ENCODE data around the gene IGFLR1. TPM values are rescaled to one million over a fixed set of nuclear protein-coding genes. Genes with fewer than 3 reads are reported as not detected.

The IGFLR1 gene
- total RNA-seq, 1 donor from 2014 or later, result 2.4 TPM

DNA sequence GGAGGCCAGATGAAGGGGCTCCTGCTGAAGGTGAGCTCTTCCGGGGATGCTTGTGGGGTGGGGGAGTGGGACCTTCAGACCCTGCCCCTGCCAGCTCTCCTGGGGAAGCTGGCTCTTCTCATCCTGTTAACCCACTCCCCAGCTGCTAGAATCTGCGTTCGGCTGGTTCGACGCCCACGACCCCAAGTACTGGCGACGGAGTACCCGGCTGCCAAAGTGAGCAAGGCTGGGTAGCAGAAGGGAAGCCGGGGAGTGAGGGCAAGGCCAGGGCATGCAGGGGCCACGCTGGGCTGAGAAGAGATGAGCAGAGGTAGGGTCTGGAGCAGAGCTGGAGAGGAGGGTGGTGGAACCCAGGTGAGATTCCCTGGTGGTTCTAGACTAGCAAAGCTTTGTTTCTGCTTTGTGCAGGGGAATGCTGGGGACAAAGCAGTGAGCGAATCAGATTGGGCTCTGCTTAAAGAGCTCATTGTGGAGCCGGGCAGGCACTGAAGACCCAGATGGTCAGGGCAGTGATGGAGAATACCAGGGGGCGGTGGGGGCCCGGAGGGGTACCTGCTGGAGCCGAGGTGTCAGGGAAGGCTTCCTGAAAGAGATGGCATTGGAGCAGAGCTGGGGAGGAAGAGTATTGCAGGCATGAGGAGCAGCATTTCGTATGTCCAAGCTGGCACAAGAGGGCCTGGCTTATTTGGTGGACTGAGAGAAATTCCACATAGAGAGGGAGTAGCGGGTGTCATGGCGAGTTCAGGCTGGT, 14.1 kb downstream of the IGFLR1 start:
- peaks cover 42% of the 10 kb centered on the region for H3K36me3 ChIP-seq (ENCODE audit: insufficient read depth, low read length)
- no peak overlapping the region for H2AFZ ChIP-seq (ENCODE audit: low read depth, low read length)
- Mint-ChIP-seq H3K27me3 (ENCODE audit: low read depth, unreplicated experiment) (no peaks in the 10 kb centered on the region), H3K4me1 (ENCODE audit: low read depth, unreplicated experiment) (no peaks in the 10 kb centered on the region), H3K9me3 (ENCODE audit: unreplicated experiment) (no peaks in the 10 kb centered on the region), H3K4me3 (ENCODE audit: unreplicated experiment) (no peak overlapping the region), H3K36me3 (ENCODE audit: low read depth, unreplicated experiment) (peaks cover 17% of the 10 kb centered on the region), H3K27ac (ENCODE audit: unreplicated experiment) (no peak overlapping the region)
- H4K20me1 ChIP-seq (ENCODE audit: insufficient read depth, low read length), result peaks cover 48% of the 10 kb centered on the region
- H3K4me3 ChIP-seq (ENCODE audit: insufficient read depth, low read depth, low read length), result no peak overlapping the region
- H3K79me2 ChIP-seq (ENCODE audit: insufficient read depth, low read length), result no peaks in the 10 kb centered on the region
- DNase-seq (ENCODE audit: low read depth) (no peak), FAIRE-seq (no peak)
- H3K9me3 ChIP-seq (ENCODE audit: insufficient read depth, low read depth, low read length), result no peaks in the 10 kb centered on the region
- H3K4me1 ChIP-seq (ENCODE audit: insufficient read depth, low read length), result no peaks in the 10 kb centered on the region
- no peak overlapping the region for H3K27ac ChIP-seq (ENCODE audit: low read depth, low read length)
- no peaks in the 10 kb centered on the region for H3K27me3 ChIP-seq (ENCODE audit: insufficient read depth, low read length)
- no peak overlapping the region for H3K9ac ChIP-seq (ENCODE audit: low read length)
- H3K4me2 ChIP-seq (ENCODE audit: low read length), result no peak overlapping the region
- TF ChIP-seq, protein P1, sequence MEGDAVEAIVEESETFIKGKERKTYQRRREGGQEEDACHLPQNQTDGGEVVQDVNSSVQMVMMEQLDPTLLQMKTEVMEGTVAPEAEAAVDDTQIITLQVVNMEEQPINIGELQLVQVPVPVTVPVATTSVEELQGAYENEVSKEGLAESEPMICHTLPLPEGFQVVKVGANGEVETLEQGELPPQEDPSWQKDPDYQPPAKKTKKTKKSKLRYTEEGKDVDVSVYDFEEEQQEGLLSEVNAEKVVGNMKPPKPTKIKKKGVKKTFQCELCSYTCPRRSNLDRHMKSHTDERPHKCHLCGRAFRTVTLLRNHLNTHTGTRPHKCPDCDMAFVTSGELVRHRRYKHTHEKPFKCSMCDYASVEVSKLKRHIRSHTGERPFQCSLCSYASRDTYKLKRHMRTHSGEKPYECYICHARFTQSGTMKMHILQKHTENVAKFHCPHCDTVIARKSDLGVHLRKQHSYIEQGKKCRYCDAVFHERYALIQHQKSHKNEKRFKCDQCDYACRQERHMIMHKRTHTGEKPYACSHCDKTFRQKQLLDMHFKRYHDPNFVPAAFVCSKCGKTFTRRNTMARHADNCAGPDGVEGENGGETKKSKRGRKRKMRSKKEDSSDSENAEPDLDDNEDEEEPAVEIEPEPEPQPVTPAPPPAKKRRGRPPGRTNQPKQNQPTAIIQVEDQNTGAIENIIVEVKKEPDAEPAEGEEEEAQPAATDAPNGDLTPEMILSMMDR (IDR thresholded peaks at IDR 0.05; ENCODE audit: insufficient read depth, low read depth, low read length), result no peak
- no peak for TF ChIP-seq EZH2 (IDR thresholded peaks at IDR 0.05; ENCODE audit: insufficient read depth, low read length)

DNA sequence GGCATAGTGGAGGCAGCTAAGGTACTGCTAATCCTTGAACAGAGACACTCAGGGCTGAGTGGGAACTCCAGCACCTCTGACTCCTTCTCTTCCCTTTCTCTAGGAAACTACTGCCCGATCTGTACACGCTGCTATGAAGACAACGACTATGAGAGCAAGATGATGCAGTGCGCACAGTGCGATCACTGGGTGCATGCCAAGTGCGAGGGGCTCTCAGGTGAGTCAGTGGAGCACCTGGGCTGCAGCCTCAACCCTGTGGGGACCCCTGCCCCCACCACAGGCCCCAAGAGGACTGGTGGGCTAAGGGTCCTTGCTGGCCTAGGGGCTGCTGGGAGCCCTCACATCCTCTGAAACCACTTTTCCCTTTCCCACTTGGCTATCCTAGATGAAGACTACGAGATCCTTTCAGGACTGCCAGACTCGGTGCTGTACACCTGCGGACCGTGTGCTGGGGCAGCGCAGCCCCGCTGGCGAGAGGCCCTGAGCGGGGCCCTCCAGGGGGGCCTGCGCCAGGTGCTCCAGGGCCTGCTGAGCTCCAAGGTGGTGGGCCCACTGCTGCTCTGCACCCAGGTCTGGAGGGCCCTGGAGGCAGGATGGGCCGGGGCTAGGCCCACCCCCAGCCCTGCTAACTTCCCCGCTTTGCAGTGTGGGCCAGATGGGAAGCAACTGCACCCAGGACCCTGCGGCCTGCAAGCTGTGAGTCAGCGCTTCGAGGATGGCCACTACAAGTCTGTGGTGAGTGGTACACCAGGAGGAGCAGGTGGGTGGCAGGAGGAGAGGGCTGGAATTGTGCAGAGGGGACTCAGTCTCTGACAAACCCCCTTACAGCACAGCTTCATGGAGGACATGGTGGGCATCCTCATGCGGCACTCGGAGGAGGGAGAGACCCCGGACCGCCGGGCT, 14.9 kb downstream of the IGFLR1 start:
- peaks cover 4% of the 10 kb centered on the region for H3K79me2 ChIP-seq (ENCODE audit: insufficient read depth, low read length)
- Mint-ChIP-seq H3K27me3 (ENCODE audit: low read depth, unreplicated experiment) (no peaks in the 10 kb centered on the region), H3K27ac (ENCODE audit: unreplicated experiment) (no peak overlapping the region), H3K36me3 (ENCODE audit: low read depth, unreplicated experiment) (peaks cover 17% of the 10 kb centered on the region), H3K4me3 (ENCODE audit: unreplicated experiment) (no peak overlapping the region), H3K4me1 (ENCODE audit: low read depth, unreplicated experiment) (no peaks in the 10 kb centered on the region), H3K9me3 (ENCODE audit: unreplicated experiment) (no peaks in the 10 kb centered on the region)
- H3K4me3 ChIP-seq (ENCODE audit: insufficient read depth, low read depth, low read length), result no peak overlapping the region
- no peak overlapping the region for H2AFZ ChIP-seq (ENCODE audit: low read depth, low read length)
- no peak overlapping the region for H3K9ac ChIP-seq (ENCODE audit: low read length)
- peaks cover 57% of the 10 kb centered on the region for H4K20me1 ChIP-seq (ENCODE audit: insufficient read depth, low read length)
- H3K27me3 ChIP-seq (ENCODE audit: insufficient read depth, low read length), result no peaks in the 10 kb centered on the region
- DNase-seq (ENCODE audit: low read depth) (no peak), FAIRE-seq (no peak)
- H3K4me1 ChIP-seq (ENCODE audit: insufficient read depth, low read length), result no peaks in the 10 kb centered on the region
- peaks cover 44% of the 10 kb centered on the region for H3K36me3 ChIP-seq (ENCODE audit: insufficient read depth, low read length)
- no peak overlapping the region for H3K4me2 ChIP-seq (ENCODE audit: low read length)
- no peak overlapping the region for H3K27ac ChIP-seq (ENCODE audit: low read depth, low read length)
- TF ChIP-seq, protein P1 (IDR thresholded peaks at IDR 0.05; ENCODE audit: insufficient read depth, low read depth, low read length), result no peak
- TF ChIP-seq EZH2 (IDR thresholded peaks at IDR 0.05; ENCODE audit: insufficient read depth, low read length), result no peak
- H3K9me3 ChIP-seq (ENCODE audit: insufficient read depth, low read depth, low read length), result no peaks in the 10 kb centered on the region

Data from astrocyte (in vitro differentiated cells and primary cell).